Measurements from ENCODE around the gene HOXB6.

The HOXB6 gene

GRCh38 chr17:48590607-48591161 lies 14.1 kb downstream of the HOXB6 start:
- H3K27ac ChIP-seq (ENCODE audit: insufficient read depth in 1 of 2, low read depth in 1 of 2, low read length in 2 of 2, poor library complexity in 1 of 2, severe bottlenecking in 2 of 2): peak overlapping the region; percentile 80 to 87
- peaks cover 13 to 84% (median 66%) of the 10 kb centered on the region in 4 experiments for H3K4me1 ChIP-seq (ENCODE audit: control extremely low read depth in 1 of 4, control insufficient read depth in 4 of 4, insufficient read depth in 4 of 4, low read length in 3 of 4)
- ChIA-PET CTCF (interaction anchor here (0.8 to 4.2 kb wide), 7 partner anchors 36 to 436 kb away, joined by 3 to 22 read pairs (median 3); no protein-coding TSS in a partner anchor), POLR2A (interaction anchor here (0.6 to 0.8 kb wide), 2 partner anchors 10 to 202 kb away, joined by 3 read pairs; no protein-coding TSS in a partner anchor)
- peaks cover 0 to 3% (median 0%) of the 10 kb centered on the region in 4 experiments for H3K36me3 ChIP-seq (ENCODE audit: control insufficient read depth in 4 of 4, insufficient read depth in 4 of 4, low read length in 3 of 4)
- peaks cover 0 to 14% (median 0%) of the 10 kb centered on the region in 5 experiments for H3K27me3 ChIP-seq (replicated peaks in 2 of 5; ENCODE audit: control insufficient read depth in 4 of 5, insufficient read depth in 5 of 5, low read length in 4 of 5)
- H3K9me3 ChIP-seq (ENCODE audit: control extremely low read depth in 1 of 5, control insufficient read depth in 4 of 5, insufficient read depth in 2 of 5, low read depth in 1 of 5, low read length in 4 of 5): no peaks in the 10 kb centered on the region
- DNase-seq: no peak
- H3K4me3 ChIP-seq (ENCODE audit: control insufficient read depth in 1 of 7, extremely low read depth in 1 of 7, insufficient read depth in 4 of 7, low read depth in 2 of 7, low read length in 6 of 7): peak overlapping the region in 6 of 7 experiments; percentile 11 to 97 (median 86)

- Histone ChIP-seq H3K27me3 (replicated peaks in 2 of 5; ENCODE audit: control insufficient read depth in 4 of 5, insufficient read depth in 5 of 5, low read length in 4 of 5) (peaks cover 0 to 14% (median 0%) of the 10 kb centered on the region in 5 experiments), H3K4me3 (ENCODE audit: control insufficient read depth in 1 of 7, extremely low read depth in 1 of 7, insufficient read depth in 4 of 7, low read depth in 2 of 7, low read length in 6 of 7) (peak within 1 kb of the TSS; percentile 45 to 97 (median 82)), H3K27ac (ENCODE audit: insufficient read depth in 1 of 2, low read depth in 1 of 2, low read length in 2 of 2, poor library complexity in 1 of 2, severe bottlenecking in 2 of 2) (peak within 1 kb of the TSS; percentile 80 to 87), H3K4me1 (ENCODE audit: control extremely low read depth in 1 of 4, control insufficient read depth in 4 of 4, insufficient read depth in 4 of 4, low read length in 3 of 4) (peaks cover 13 to 85% (median 69%) of the 10 kb centered on the region in 4 experiments), H3K9me3 (ENCODE audit: control extremely low read depth in 1 of 5, control insufficient read depth in 4 of 5, insufficient read depth in 2 of 5, low read depth in 1 of 5, low read length in 4 of 5) (no peaks in the 10 kb centered on the region), H3K36me3 (ENCODE audit: control insufficient read depth in 4 of 4, insufficient read depth in 4 of 4, low read length in 3 of 4) (no peaks in the 10 kb centered on the region)
- CTCF ChIA-PET: interaction anchor here (1.0 to 4.2 kb wide), 9 partner anchors 14 to 435 kb away, joined by 3 to 22 read pairs (median 4); no protein-coding TSS in a partner anchor
- 2% methylated on average over 16 of the region's 23 CpGs for WGBS (ENCODE audit: insufficient coverage)
- peak in 2 of 3 donors; percentile 62 to 71 for DNase-seq
- POLR2A ChIA-PET: interaction anchor here (0.5 to 0.8 kb wide), 2 partner anchors 10 to 1522 kb away, joined by 3 to 4 read pairs; no protein-coding TSS in a partner anchor
Measured at GRCh38 chr17:48589831-48590606, 14.8 kb downstream of the HOXB6 start, which contains the start of gene HOXB3. Gene HOXB3, minus strand, starts transcription at chr17:48590241. Its CDS starts 37,767 bp downstream, at chr17:48552474.

- POLR2A ChIA-PET: interaction anchor here (1.0 kb wide), 1 partner anchor 106 kb away, joined by 4 read pairs; no protein-coding TSS in a partner anchor
- H3K36me3 ChIP-seq (ENCODE audit: control insufficient read depth in 4 of 4, insufficient read depth in 4 of 4, low read length in 3 of 4): no peaks in the 10 kb centered on the region
- no peaks in the 10 kb centered on the region for H3K9me3 ChIP-seq (ENCODE audit: control extremely low read depth in 1 of 5, control insufficient read depth in 4 of 5, insufficient read depth in 2 of 5, low read depth in 1 of 5, low read length in 4 of 5)
- DNase-seq: peak in 1 of 3 donors; percentile 38
- CTCF ChIA-PET: interaction anchor here (0.8 to 2.1 kb wide), 15 partner anchors 13 to 284 kb away, joined by 3 to 11 read pairs (median 4); no protein-coding TSS in a partner anchor
- H3K27ac ChIP-seq (ENCODE audit: insufficient read depth in 1 of 2, low read depth in 1 of 2, low read length in 2 of 2, poor library complexity in 1 of 2, severe bottlenecking in 2 of 2): peak overlapping the region; percentile 80 to 87
- peaks cover 0 to 14% (median 0%) of the 10 kb centered on the region in 5 experiments for H3K27me3 ChIP-seq (replicated peaks in 2 of 5; ENCODE audit: control insufficient read depth in 4 of 5, insufficient read depth in 5 of 5, low read length in 4 of 5)
- 6% methylated on average over 6 of the region's 10 CpGs for WGBS (ENCODE audit: insufficient coverage)
- peak overlapping the region; percentile 45 to 97 (median 82) for H3K4me3 ChIP-seq (ENCODE audit: control insufficient read depth in 1 of 7, extremely low read depth in 1 of 7, insufficient read depth in 4 of 7, low read depth in 2 of 7, low read length in 6 of 7)
- peaks cover 13 to 86% (median 72%) of the 10 kb centered on the region in 4 experiments for H3K4me1 ChIP-seq (ENCODE audit: control extremely low read depth in 1 of 4, control insufficient read depth in 4 of 4, insufficient read depth in 4 of 4, low read length in 3 of 4)
Measured at GRCh38 chr17:48589060-48589830, 15.5 kb downstream of the HOXB6 start.

- WGBS (ENCODE audit: insufficient coverage): 14% methylated on average over 1 of the region's 2 CpGs
- ChIA-PET POLR2A (interaction anchor here (0.5 to 1.6 kb wide), 5 partner anchors 8 to 248 kb away, joined by 3 to 7 read pairs (median 4); no protein-coding TSS in a partner anchor), CTCF (interaction anchor here (0.8 to 2.1 kb wide), 26 partner anchors 12 to 284 kb away, joined by 3 to 11 read pairs (median 4); partner anchors contain the start of gene HOXB8)
- H3K4me3 ChIP-seq (ENCODE audit: control insufficient read depth in 1 of 7, extremely low read depth in 1 of 7, insufficient read depth in 4 of 7, low read depth in 2 of 7, low read length in 6 of 7): peak overlapping the region in 6 of 7 experiments; percentile 53 to 97 (median 86)
- H3K27ac ChIP-seq (ENCODE audit: insufficient read depth in 1 of 2, low read depth in 1 of 2, low read length in 2 of 2, poor library complexity in 1 of 2, severe bottlenecking in 2 of 2): peak overlapping the region; percentile 80 to 87
- DNase-seq: no peak
- no peaks in the 10 kb centered on the region for H3K36me3 ChIP-seq (ENCODE audit: control insufficient read depth in 4 of 4, insufficient read depth in 4 of 4, low read length in 3 of 4)
- no peaks in the 10 kb centered on the region for H3K9me3 ChIP-seq (ENCODE audit: control extremely low read depth in 1 of 5, control insufficient read depth in 4 of 5, insufficient read depth in 2 of 5, low read depth in 1 of 5, low read length in 4 of 5)
- H3K27me3 ChIP-seq (replicated peaks in 2 of 5; ENCODE audit: control insufficient read depth in 4 of 5, insufficient read depth in 5 of 5, low read length in 4 of 5): peaks cover 0 to 11% (median 0%) of the 10 kb centered on the region in 5 experiments
- peaks cover 13 to 89% (median 71%) of the 10 kb centered on the region in 4 experiments for H3K4me1 ChIP-seq (ENCODE audit: control extremely low read depth in 1 of 4, control insufficient read depth in 4 of 4, insufficient read depth in 4 of 4, low read length in 3 of 4)
Measured at GRCh38 chr17:48588528-48588927, 16.3 kb downstream of the HOXB6 start.

GRCh38 chr17:48588074-48588415 lies 16.7 kb downstream of the HOXB6 start:
- ChIA-PET POLR2A (interaction anchor here (0.5 to 1.6 kb wide), 9 partner anchors 9 to 499 kb away, joined by 3 to 7 read pairs (median 4); no protein-coding TSS in a partner anchor), CTCF (interaction anchor here (0.8 to 2.1 kb wide), 26 partner anchors 8 to 283 kb away, joined by 3 to 11 read pairs (median 4); partner anchors contain the start of gene HOXB8)
- Histone ChIP-seq H3K9me3 (ENCODE audit: control extremely low read depth in 1 of 5, control insufficient read depth in 4 of 5, insufficient read depth in 2 of 5, low read depth in 1 of 5, low read length in 4 of 5) (no peaks in the 10 kb centered on the region), H3K36me3 (ENCODE audit: control insufficient read depth in 4 of 4, insufficient read depth in 4 of 4, low read length in 3 of 4) (no peaks in the 10 kb centered on the region), H3K27me3 (replicated peaks in 2 of 5; ENCODE audit: control insufficient read depth in 4 of 5, insufficient read depth in 5 of 5, low read length in 4 of 5) (peaks cover 0 to 11% (median 0%) of the 10 kb centered on the region in 5 experiments), H3K4me1 (ENCODE audit: control extremely low read depth in 1 of 4, control insufficient read depth in 4 of 4, insufficient read depth in 4 of 4, low read length in 3 of 4) (peaks cover 13 to 91% (median 71%) of the 10 kb centered on the region in 4 experiments), H3K27ac (ENCODE audit: insufficient read depth in 1 of 2, low read depth in 1 of 2, low read length in 2 of 2, poor library complexity in 1 of 2, severe bottlenecking in 2 of 2) (peak overlapping the region; percentile 80 to 87), H3K4me3 (ENCODE audit: control insufficient read depth in 1 of 7, extremely low read depth in 1 of 7, insufficient read depth in 4 of 7, low read depth in 2 of 7, low read length in 6 of 7) (peak overlapping the region in 6 of 7 experiments; percentile 53 to 97 (median 86))
- no peak for DNase-seq
- 23% methylated on average over 2 of the region's 2 CpGs for WGBS (ENCODE audit: insufficient coverage)

Measured in common myeloid progenitor, CD34-positive (primary cell).